ENCODE results near the gene B3GLCT. TPM values are rescaled to one million over a fixed set of nuclear protein-coding genes. Genes with fewer than 3 reads are reported as not detected.

The B3GLCT gene
- total and polyA plus RNA-seq, 3 experiments from 2014 or later: 5.2 to 10.4 (median 5.6) TPM

DNA sequence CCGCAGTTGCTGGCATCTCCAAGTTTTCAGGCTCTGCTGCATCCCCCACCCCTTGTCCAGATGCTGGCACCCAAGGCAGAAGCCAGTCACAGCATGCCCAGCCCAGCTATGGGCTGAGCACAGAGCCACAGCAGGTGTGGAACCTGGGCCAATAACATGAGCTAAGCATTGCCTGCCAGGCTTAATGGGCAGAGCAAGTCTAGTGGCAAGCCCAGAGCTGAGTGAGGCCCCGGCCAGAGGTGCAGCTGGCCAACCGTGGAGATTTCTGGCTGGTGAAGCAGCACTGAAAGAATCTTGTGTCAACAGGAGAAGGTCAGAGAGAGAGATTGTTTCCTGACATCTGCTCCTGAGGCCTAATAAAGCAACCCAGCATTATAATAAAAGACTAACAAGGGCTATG lies 111.0 kb downstream of the B3GLCT start:
- H3K9me3 ChIP-seq (ENCODE audit: low read length): peaks cover 17% of the 10 kb centered on the region
- H3K27ac ChIP-seq (ENCODE audit: low read depth, low read length): no peak overlapping the region
- H3K27ac Mint-ChIP-seq: no peak overlapping the region
- ChIA-PET POLR2A (no interaction called here), CTCF (no interaction called here)
- peaks cover 12 to 63% (median 43%) of the 10 kb centered on the region in 3 donors for H3K36me3 Mint-ChIP-seq
- H3K4me3 Mint-ChIP-seq: no peak overlapping the region
- peaks cover 42 to 62% (median 52%) of the 10 kb centered on the region in 5 donors for H3K9me3 Mint-ChIP-seq
- no peaks in the 10 kb centered on the region for H3K36me3 ChIP-seq (ENCODE audit: insufficient read depth, low read length)
- H3K4me1 ChIP-seq (ENCODE audit: insufficient read depth, low read length): no peaks in the 10 kb centered on the region
- no peaks in the 10 kb centered on the region for H3K27me3 ChIP-seq (ENCODE audit: insufficient read depth, low read length, poor library complexity, severe bottlenecking)
- H3K27me3 Mint-ChIP-seq: peaks cover 0 to 2% of the 10 kb centered on the region in 2 donors
- H3K4me3 ChIP-seq (ENCODE audit: low read length): no peak overlapping the region
- no peaks in the 10 kb centered on the region for H3K4me1 Mint-ChIP-seq
- DNase-seq: no peak

GRCh38 chr13:31311921-31312320 lies 112.1 kb downstream of the B3GLCT start:
- no peaks in the 10 kb centered on the region for H3K4me1 ChIP-seq (ENCODE audit: insufficient read depth, low read length)
- no peak overlapping the region for H3K4me3 Mint-ChIP-seq
- H3K27ac ChIP-seq (ENCODE audit: low read depth, low read length): no peak overlapping the region
- H3K27me3 Mint-ChIP-seq: peaks cover 0 to 2% of the 10 kb centered on the region in 2 donors
- no peak overlapping the region for H3K4me3 ChIP-seq (ENCODE audit: low read length)
- H3K36me3 ChIP-seq (ENCODE audit: insufficient read depth, low read length): no peaks in the 10 kb centered on the region
- DNase-seq: no peak
- no peaks in the 10 kb centered on the region for H3K4me1 Mint-ChIP-seq
- no peak overlapping the region for H3K27ac Mint-ChIP-seq
- POLR2A ChIA-PET: no interaction called here
- peaks cover 17% of the 10 kb centered on the region for H3K9me3 ChIP-seq (ENCODE audit: low read length)
- CTCF ChIA-PET: no interaction called here
- H3K9me3 Mint-ChIP-seq: peaks cover 42 to 62% (median 56%) of the 10 kb centered on the region in 5 donors
- H3K27me3 ChIP-seq (ENCODE audit: insufficient read depth, low read length, poor library complexity, severe bottlenecking): no peaks in the 10 kb centered on the region
- H3K36me3 Mint-ChIP-seq: peaks cover 12 to 73% (median 47%) of the 10 kb centered on the region in 3 donors

GRCh38 chr13:31314961-31315360 lies 115.2 kb downstream of the B3GLCT start:
- no peak for DNase-seq
- ChIA-PET POLR2A (no interaction called here), CTCF (no interaction called here)
- no peaks in the 10 kb centered on the region for H3K36me3 ChIP-seq (ENCODE audit: insufficient read depth, low read length)
- H3K27ac ChIP-seq (ENCODE audit: low read depth, low read length): no peak overlapping the region
- H3K9me3 Mint-ChIP-seq: peaks cover 28 to 48% (median 40%) of the 10 kb centered on the region in 5 donors
- no peaks in the 10 kb centered on the region for H3K27me3 Mint-ChIP-seq
- H3K4me3 Mint-ChIP-seq: no peak overlapping the region
- no peak overlapping the region for H3K4me3 ChIP-seq (ENCODE audit: low read length)
- H3K4me1 Mint-ChIP-seq: no peaks in the 10 kb centered on the region
- H3K9me3 ChIP-seq (ENCODE audit: low read length): peaks cover 17% of the 10 kb centered on the region
- no peaks in the 10 kb centered on the region for H3K27me3 ChIP-seq (ENCODE audit: insufficient read depth, low read length, poor library complexity, severe bottlenecking)
- no peak overlapping the region for H3K27ac Mint-ChIP-seq
- H3K4me1 ChIP-seq (ENCODE audit: insufficient read depth, low read length): no peaks in the 10 kb centered on the region
- peaks cover 19 to 70% (median 48%) of the 10 kb centered on the region in 3 donors for H3K36me3 Mint-ChIP-seq

DNA sequence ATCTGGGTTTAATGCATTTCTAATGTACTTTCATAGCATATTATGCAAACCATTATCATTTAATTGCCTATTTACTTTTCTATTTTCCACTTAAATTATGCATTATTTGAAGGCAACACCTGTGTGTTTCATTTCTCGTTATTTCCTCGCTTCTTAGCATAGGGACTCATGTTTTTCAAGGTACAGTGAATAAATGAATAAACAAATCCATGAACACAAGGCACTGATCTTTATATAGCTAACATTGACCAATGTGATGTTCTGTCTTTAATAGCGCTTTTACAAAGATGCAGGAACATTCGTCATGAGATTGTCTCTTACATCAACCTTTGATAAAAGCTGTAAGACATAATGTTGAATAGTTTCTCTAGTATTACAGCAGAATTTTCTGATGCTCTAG lies 121.2 kb downstream of the B3GLCT start:
- CTCF ChIA-PET: no interaction called here
- no peak overlapping the region for H3K4me3 Mint-ChIP-seq
- H3K4me1 Mint-ChIP-seq: no peaks in the 10 kb centered on the region
- Histone ChIP-seq H3K36me3 (ENCODE audit: insufficient read depth, low read length) (no peaks in the 10 kb centered on the region), H3K4me1 (ENCODE audit: insufficient read depth, low read length) (no peaks in the 10 kb centered on the region), H3K9me3 (ENCODE audit: low read length) (no peaks in the 10 kb centered on the region), H3K27ac (ENCODE audit: low read depth, low read length) (no peak overlapping the region), H3K27me3 (ENCODE audit: insufficient read depth, low read length, poor library complexity, severe bottlenecking) (no peaks in the 10 kb centered on the region), H3K4me3 (ENCODE audit: low read length) (no peak overlapping the region)
- peaks cover 0 to 3% (median 2%) of the 10 kb centered on the region in 5 donors for H3K9me3 Mint-ChIP-seq
- peaks cover 14 to 56% (median 38%) of the 10 kb centered on the region in 3 donors for H3K36me3 Mint-ChIP-seq
- DNase-seq: no peak
- no peak overlapping the region for H3K27ac Mint-ChIP-seq
- POLR2A ChIA-PET: no interaction called here
- H3K27me3 Mint-ChIP-seq: no peaks in the 10 kb centered on the region

DNA sequence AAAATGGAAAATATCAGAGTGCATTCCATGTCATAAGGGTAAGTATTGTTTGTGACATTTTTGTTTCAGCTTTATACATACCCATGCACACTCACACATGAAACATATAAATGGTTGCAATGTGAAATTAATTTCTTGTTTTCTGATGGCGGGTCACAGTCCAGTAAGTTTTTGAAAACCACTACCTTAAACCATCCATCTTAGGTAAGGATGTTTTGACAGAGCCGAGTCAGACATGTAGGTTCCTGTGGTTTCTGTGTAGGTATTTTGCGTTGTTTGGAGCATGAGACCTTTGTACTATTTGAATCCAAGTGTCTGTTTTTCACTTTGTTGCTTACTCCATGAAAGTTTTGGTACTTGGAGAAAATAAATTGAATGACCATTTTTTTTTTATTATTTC lies 121.7 kb downstream of the B3GLCT start:
- POLR2A ChIA-PET: no interaction called here
- H3K27ac ChIP-seq (ENCODE audit: low read depth, low read length): no peak overlapping the region

DNA sequence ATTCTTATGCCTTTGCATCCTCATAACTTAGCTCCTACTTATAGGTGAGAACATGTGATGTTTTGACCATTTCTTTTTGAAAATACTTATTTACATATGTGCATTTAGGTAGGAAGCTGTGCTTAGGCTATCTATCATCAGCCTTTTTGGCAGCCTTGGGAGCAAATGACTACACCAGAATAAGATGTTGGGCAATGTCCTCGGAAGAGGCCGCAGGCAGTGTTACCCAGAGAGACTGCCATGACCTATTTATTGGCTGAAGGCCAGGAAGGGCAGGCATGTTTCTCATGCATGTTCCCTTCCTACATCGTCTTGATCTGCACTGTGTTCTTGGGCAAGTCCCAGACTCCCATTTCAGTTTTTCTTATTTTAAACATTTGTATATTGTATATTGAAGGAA lies 122.3 kb downstream of the B3GLCT start:
- no peak for DNase-seq
- H3K4me1 ChIP-seq (ENCODE audit: insufficient read depth, low read length): no peaks in the 10 kb centered on the region
- no peaks in the 10 kb centered on the region for H3K9me3 ChIP-seq (ENCODE audit: low read length)
- H3K27me3 Mint-ChIP-seq: no peaks in the 10 kb centered on the region
- ChIA-PET POLR2A (no interaction called here), CTCF (no interaction called here)
- H3K27ac ChIP-seq (ENCODE audit: low read depth, low read length): no peak overlapping the region
- H3K4me1 Mint-ChIP-seq: no peaks in the 10 kb centered on the region
- H3K27ac Mint-ChIP-seq: no peak overlapping the region
- no peak overlapping the region for H3K4me3 Mint-ChIP-seq
- no peaks in the 10 kb centered on the region for H3K36me3 ChIP-seq (ENCODE audit: insufficient read depth, low read length)
- peaks cover 17 to 47% (median 42%) of the 10 kb centered on the region in 3 donors for H3K36me3 Mint-ChIP-seq
- no peaks in the 10 kb centered on the region for H3K9me3 Mint-ChIP-seq
- no peak overlapping the region for H3K4me3 ChIP-seq (ENCODE audit: low read length)
- no peaks in the 10 kb centered on the region for H3K27me3 ChIP-seq (ENCODE audit: insufficient read depth, low read length, poor library complexity, severe bottlenecking)

More for the DNA sequence above, 121.7 kb downstream of the B3GLCT start:
- CTCF ChIA-PET: no interaction called here
- no peaks in the 10 kb centered on the region for H3K27me3 Mint-ChIP-seq
- H3K27ac Mint-ChIP-seq: no peak overlapping the region
- no peaks in the 10 kb centered on the region for H3K27me3 ChIP-seq (ENCODE audit: insufficient read depth, low read length, poor library complexity, severe bottlenecking)
- DNase-seq: no peak
- H3K4me3 Mint-ChIP-seq: no peak overlapping the region
- no peaks in the 10 kb centered on the region for H3K36me3 ChIP-seq (ENCODE audit: insufficient read depth, low read length)
- no peaks in the 10 kb centered on the region for H3K4me1 Mint-ChIP-seq
- no peaks in the 10 kb centered on the region for H3K4me1 ChIP-seq (ENCODE audit: insufficient read depth, low read length)
- no peak overlapping the region for H3K4me3 ChIP-seq (ENCODE audit: low read length)
- H3K9me3 Mint-ChIP-seq: peaks cover 0 to 2% (median 0%) of the 10 kb centered on the region in 5 donors
- no peaks in the 10 kb centered on the region for H3K9me3 ChIP-seq (ENCODE audit: low read length)
- H3K36me3 Mint-ChIP-seq: peaks cover 14 to 52% (median 40%) of the 10 kb centered on the region in 3 donors

DNA sequence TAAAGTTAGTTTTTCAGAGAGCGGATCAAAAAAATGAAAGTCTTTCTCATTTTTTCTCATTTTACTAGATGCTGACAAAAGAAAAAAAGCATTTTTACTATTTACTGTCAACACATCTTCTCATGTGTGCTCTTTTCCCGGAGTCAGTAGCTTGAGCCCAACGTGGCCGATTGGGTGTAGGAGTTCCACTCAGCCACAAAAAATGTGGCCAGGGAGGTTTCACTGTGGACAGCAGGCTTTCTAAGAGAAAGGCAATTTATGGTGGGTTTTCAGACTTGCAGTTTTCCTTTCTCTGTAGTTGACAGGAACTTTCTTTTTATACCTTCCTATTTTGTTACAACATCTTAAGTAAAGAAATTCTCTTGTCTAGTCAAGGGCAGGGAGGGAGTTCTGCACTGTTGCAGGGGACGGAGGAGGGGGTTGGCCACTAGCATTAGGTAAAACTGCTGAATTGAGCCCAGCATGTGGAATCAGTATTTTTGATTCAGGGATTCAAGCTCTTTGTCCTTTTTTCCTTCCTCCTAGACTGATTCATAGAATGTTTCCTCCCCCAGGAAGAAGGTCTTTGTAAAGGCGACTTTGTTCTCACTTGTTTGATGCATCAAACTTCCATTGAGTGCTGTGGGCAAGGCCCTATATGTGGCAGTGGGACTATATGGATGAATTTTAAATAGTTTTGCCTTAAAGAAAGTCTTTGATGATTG lies 123.1 kb downstream of the B3GLCT start:
- Histone ChIP-seq H3K9me3 (ENCODE audit: low read length) (no peaks in the 10 kb centered on the region), H3K36me3 (ENCODE audit: insufficient read depth, low read length) (no peaks in the 10 kb centered on the region), H3K27me3 (ENCODE audit: insufficient read depth, low read length, poor library complexity, severe bottlenecking) (no peaks in the 10 kb centered on the region), H3K4me3 (ENCODE audit: low read length) (no peak overlapping the region), H3K4me1 (ENCODE audit: insufficient read depth, low read length) (no peaks in the 10 kb centered on the region), H3K27ac (ENCODE audit: low read depth, low read length) (no peak overlapping the region)
- Mint-ChIP-seq H3K9me3 (peaks cover 0 to 1% (median 0%) of the 10 kb centered on the region in 5 donors), H3K27me3 (no peaks in the 10 kb centered on the region), H3K27ac (peak overlapping the region in 1 of 8 donors; percentile 8), H3K4me1 (no peaks in the 10 kb centered on the region), H3K36me3 (peaks cover 19 to 49% (median 40%) of the 10 kb centered on the region in 3 donors), H3K4me3 (no peak overlapping the region)
- POLR2A ChIA-PET: no interaction called here
- CTCF ChIA-PET: no interaction called here
- DNase-seq: no peak

GRCh38 chr13:31327182-31327860 lies 127.5 kb downstream of the B3GLCT start:
- Mint-ChIP-seq H3K27ac (peak overlapping the region in 1 of 8 donors; percentile 29), H3K4me3 (peak overlapping the region in 1 of 7 donors; percentile 52), H3K4me1 (no peaks in the 10 kb centered on the region), H3K36me3 (peaks cover 28 to 60% (median 56%) of the 10 kb centered on the region in 3 donors), H3K9me3 (peaks cover 0 to 1% (median 0%) of the 10 kb centered on the region in 5 donors), H3K27me3 (no peaks in the 10 kb centered on the region)
- POLR2A ChIA-PET: no interaction called here
- Histone ChIP-seq H3K9me3 (ENCODE audit: low read length) (no peaks in the 10 kb centered on the region), H3K27ac (ENCODE audit: low read depth, low read length) (no peak overlapping the region), H3K36me3 (ENCODE audit: insufficient read depth, low read length) (no peaks in the 10 kb centered on the region), H3K4me1 (ENCODE audit: insufficient read depth, low read length) (no peaks in the 10 kb centered on the region), H3K27me3 (ENCODE audit: insufficient read depth, low read length, poor library complexity, severe bottlenecking) (no peaks in the 10 kb centered on the region), H3K4me3 (ENCODE audit: low read length) (no peak overlapping the region)
- DNase-seq: no peak
- CTCF ChIA-PET: no interaction called here
